H9 (cell line): ENCODE data around the gene GATAD1. TPM values are rescaled to one million over a fixed set of nuclear protein-coding genes. Genes with fewer than 3 reads are reported as not detected.
"Not testable (repeated sequence)": the region's sequence is repeated elsewhere in the genome, so short reads cannot be mapped to it uniquely, and the experiment has no call there.

ENCODE experiments used
- DNase-seq: peaks from one replicate; pipeline ENCODE4 v3.0.0-alpha.2; 2017
- H2AFZ ChIP-seq: one replicate; pipeline ENCODE4 v1.6.1; 2013; ENCODE audit warnings: mild to moderate bottlenecking, low read length, control low read depth, moderate library complexity
- H2AK5ac ChIP-seq: 2 replicates; pipeline ENCODE4 v1.6.1; 2013; ENCODE audit warnings: low read length, control low read depth, mixed read lengths; ENCODE audit not compliant: insufficient read length
- H2BK120ac ChIP-seq: one replicate; pipeline ENCODE4 v1.6.1; 2013; ENCODE audit warnings: low read depth, mild to moderate bottlenecking, low read length, control low read depth, inconsistent platforms; ENCODE audit not compliant: poor library complexity, severe bottlenecking
- H2BK12ac ChIP-seq: 2 replicates; pipeline ENCODE4 v1.6.1; 2013; ENCODE audit warnings: low read length, control low read depth, mixed read lengths, low read depth; ENCODE audit not compliant: insufficient read length
- H2BK15ac ChIP-seq: 2 replicates; pipeline ENCODE4 v1.6.1; 2013; ENCODE audit warnings: low read depth, low read length, control low read depth
- H2BK20ac ChIP-seq: one replicate; pipeline ENCODE4 v1.6.1; 2013; ENCODE audit warnings: low read depth, mild to moderate bottlenecking, low read length, control low read depth, inconsistent platforms; ENCODE audit not compliant: poor library complexity, severe bottlenecking
- H2BK5ac ChIP-seq: 2 replicates; pipeline ENCODE4 v1.6.1; 2013; ENCODE audit warnings: low read length, control low read depth, mixed read lengths; ENCODE audit not compliant: insufficient read length
- H3K14ac ChIP-seq: 2 replicates; pipeline ENCODE4 v1.6.1; 2013; ENCODE audit warnings: low read length, control low read depth; ENCODE audit not compliant: insufficient read depth
- H3K18ac ChIP-seq: 2 replicates; pipeline ENCODE4 v1.6.1; 2013; ENCODE audit warnings: low read depth, mild to moderate bottlenecking, mixed read lengths, low read length, control low read depth; ENCODE audit not compliant: insufficient read length
- H3K23ac ChIP-seq: 2 replicates; pipeline ENCODE4 v1.6.1; 2013; ENCODE audit warnings: low read length, control low read depth, mixed read lengths, low read depth; ENCODE audit not compliant: insufficient read length
- H3K23me2 ChIP-seq: 2 replicates; pipeline ENCODE4 v1.6.1; 2013; ENCODE audit warnings: low read depth, mild to moderate bottlenecking, mixed read lengths, low read length, control low read depth; ENCODE audit not compliant: insufficient read length, poor library complexity, severe bottlenecking
- H3K27ac ChIP-seq: 2 replicates; pipeline ENCODE4 v1.5.1; 2013; ENCODE audit warnings: low read length, control low read depth, mixed read lengths, low read depth; ENCODE audit not compliant: insufficient read length
- H3K27me3 ChIP-seq: 2 replicates; pipeline ENCODE4 v1.6.1; 2013; ENCODE audit warnings: low read length, control low read depth, inconsistent platforms; ENCODE audit not compliant: insufficient read depth
- H3K4ac ChIP-seq: 2 replicates; pipeline ENCODE4 v1.6.1; 2013; ENCODE audit warnings: low read depth, mild to moderate bottlenecking, control low read depth, inconsistent platforms, low read length, moderate library complexity
- H3K4me1 ChIP-seq: 2 replicates; pipeline ENCODE4 v1.6.1; 2013; ENCODE audit warnings: low read length, control low read depth, inconsistent platforms; ENCODE audit not compliant: insufficient read depth
- H3K4me2 ChIP-seq: 2 replicates; pipeline ENCODE4 v1.6.1; 2013; ENCODE audit warnings: low read length, control low read depth, mixed read lengths; ENCODE audit not compliant: insufficient read length, insufficient read depth
- H3K56ac ChIP-seq: 2 replicates; pipeline ENCODE4 v1.6.1; 2013; ENCODE audit warnings: low read depth, mild to moderate bottlenecking, mixed read lengths, low read length, control low read depth; ENCODE audit not compliant: insufficient read length
- H3K79me1 ChIP-seq: 2 replicates; pipeline ENCODE4 v1.6.1; 2013; ENCODE audit warnings: low read depth, mild to moderate bottlenecking, moderate library complexity, low read length, control low read depth, inconsistent platforms; ENCODE audit not compliant: insufficient read depth, poor library complexity, severe bottlenecking
- H3K79me2 ChIP-seq: 2 replicates; pipeline ENCODE4 v1.6.1; 2013; ENCODE audit warnings: low read length, control low read depth, inconsistent platforms; ENCODE audit not compliant: insufficient read depth
- H3K9ac ChIP-seq: 2 replicates; pipeline ENCODE4 v1.6.1; 2013; ENCODE audit warnings: low read length, control low read depth, mixed read lengths; ENCODE audit not compliant: insufficient read length; ENCODE audit errors: extremely low read depth
- H3K9me3 ChIP-seq: one replicate; pipeline ENCODE4 v1.6.1; 2013; ENCODE audit warnings: low read depth, low read length, inconsistent platforms; ENCODE audit not compliant: control insufficient read depth
- H3T11ph ChIP-seq: one replicate; pipeline ENCODE4 v1.6.1; 2013; ENCODE audit warnings: mild to moderate bottlenecking, low read length, control low read depth, inconsistent platforms
- H4K20me1 ChIP-seq: one replicate; pipeline ENCODE4 v1.6.1; 2013; ENCODE audit not compliant: control insufficient read depth, insufficient read length, insufficient read depth
- H4K5ac ChIP-seq: 2 replicates; pipeline ENCODE4 v1.6.1; 2013; ENCODE audit warnings: low read depth, mild to moderate bottlenecking, mixed read lengths, low read length, control low read depth; ENCODE audit not compliant: insufficient read length
- H4K8ac ChIP-seq: replicated peaks from 2 replicates; pipeline ENCODE4 v1.6.1; 2013; ENCODE audit warnings: low read length, control low read depth, mixed read lengths, low read depth; ENCODE audit not compliant: insufficient read length
- H4K91ac ChIP-seq: 2 replicates; pipeline ENCODE4 v1.6.1; 2013; ENCODE audit warnings: low read depth, mild to moderate bottlenecking, moderate library complexity, mixed read lengths, low read length, control low read depth; ENCODE audit not compliant: insufficient read length
- H3K27ac Mint-ChIP-seq, 3 experiments: 2 replicates in 2 of 3; 3 replicates in 1 of 3; pipeline ENCODE4 v1.8.0; 2020 to 2021; ENCODE audit warnings: mixed read lengths in 3 of 3, mild to moderate bottlenecking in 1 of 3, moderate library complexity in 1 of 3
- H3K27me3 Mint-ChIP-seq: 2 replicates; pipeline ENCODE4 v1.8.0; 2021; ENCODE audit warnings: low read depth, mild to moderate bottlenecking, moderate library complexity, mixed read lengths
- H3K36me3 Mint-ChIP-seq, 3 experiments: 2 replicates in 2 of 3; 3 replicates in 1 of 3; pipeline ENCODE4 v1.8.0; 2020 to 2021; ENCODE audit warnings: low read depth in 3 of 3, mixed read lengths in 3 of 3; ENCODE audit not compliant: insufficient read depth in 1 of 3
- H3K4me1 Mint-ChIP-seq, 2 experiments: 2 replicates each; pipeline ENCODE4 v1.8.0; 2020; ENCODE audit warnings: mixed read lengths in 2 of 2
- H3K4me3 Mint-ChIP-seq, 2 experiments: 2 replicates in 1 of 2; 3 replicates in 1 of 2; pipeline ENCODE4 v1.8.0; 2020 to 2021; ENCODE audit warnings: mild to moderate bottlenecking in 2 of 2, mixed read lengths in 2 of 2, moderate library complexity in 1 of 2
- H3K9me3 Mint-ChIP-seq, 2 experiments: 2 replicates in 1 of 2; 3 replicates in 1 of 2; pipeline ENCODE4 v1.8.0; 2020; ENCODE audit warnings: mild to moderate bottlenecking in 2 of 2, mixed read lengths in 2 of 2, moderate library complexity in 1 of 2
- WGBS: extraction: QIAGEN DNeasy Blood & Tissue Kit; methylation state at CpG from one replicate; pipeline ENCODE4 v1.1.7; 2013; ENCODE audit warnings: missing lambda C conversion rate, low lambda C conversion rate, mixed read lengths; ENCODE audit not compliant: insufficient read length; ENCODE audit errors: extremely low coverage; 5-methylcytosine and 5-hydroxymethylcytosine counted together
- total RNA-seq: library from RNA; stranded (reverse); gene quantifications from 2 replicates; pipeline ENCODE4 v1.2.1, GENCODE V29; 2021
- TF ChIP-seq, protein P1 (sequence below): fragments of 200-600 bp; sonication (generic); conservative IDR thresholded peaks from 3 replicates; pipeline ENCODE4 v1.8.0; 2021; ENCODE audit warnings: antibody characterized with exemption, mild to moderate bottlenecking

GATAD1 gene
- total RNA-seq, 1 experiment from 2014 or later: 36.5 TPM

DNA sequence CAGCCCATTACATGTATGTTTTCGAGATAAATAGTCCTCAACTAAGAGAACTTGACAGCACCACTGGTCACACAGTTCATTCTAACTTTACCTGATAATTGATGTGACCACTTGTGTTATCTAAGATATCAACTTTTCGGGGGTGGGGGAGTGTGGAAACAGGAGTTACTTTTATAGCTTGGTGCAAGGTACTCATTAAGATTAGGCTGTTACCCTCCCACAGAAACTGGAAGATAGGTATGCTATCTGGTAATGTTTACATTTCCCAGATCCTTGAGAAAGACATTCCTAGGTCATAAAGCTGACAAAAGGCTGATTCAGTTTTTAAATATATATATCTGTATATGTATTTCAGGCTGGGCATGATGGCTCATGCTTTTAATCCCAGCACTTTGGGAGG, 19.4 kb downstream of the GATAD1 start:
- no peak overlapping the region for H3K4me3 Mint-ChIP-seq
- H3K79me1 ChIP-seq: no peaks in the 10 kb centered on the region
- H3T11ph ChIP-seq: no peak overlapping the region
- no peaks in the 10 kb centered on the region for H3K27me3 ChIP-seq
- H3K9me3 Mint-ChIP-seq: peaks cover 16 to 20% of the 10 kb centered on the region in 2 experiments
- H3K27ac ChIP-seq: no peak overlapping the region
- H2BK15ac ChIP-seq: no peak overlapping the region
- no peak overlapping the region for H2BK12ac ChIP-seq
- no peaks in the 10 kb centered on the region for H3K4me1 ChIP-seq
- no peaks in the 10 kb centered on the region for H3K9me3 ChIP-seq
- no peak overlapping the region for H3K56ac ChIP-seq
- H3K79me2 ChIP-seq: no peaks in the 10 kb centered on the region
- H4K8ac ChIP-seq: no peak overlapping the region
- H2BK120ac ChIP-seq: no peak overlapping the region
- H3K4ac ChIP-seq: no peak overlapping the region
- H3K36me3 Mint-ChIP-seq: peaks cover 14 to 16% (median 14%) of the 10 kb centered on the region in 3 experiments
- WGBS: no CpG with 5 or more reads among the region's 2 CpGs
- H3K23me2 ChIP-seq: no peaks in the 10 kb centered on the region
- H4K91ac ChIP-seq: no peak overlapping the region
- H3K27me3 Mint-ChIP-seq: no peaks in the 10 kb centered on the region
- no peak overlapping the region for H2AFZ ChIP-seq
- no peak overlapping the region for H2BK20ac ChIP-seq
- H4K20me1 ChIP-seq: no peaks in the 10 kb centered on the region
- no peak overlapping the region for H2AK5ac ChIP-seq
- H3K18ac ChIP-seq: no peak overlapping the region
- H2BK5ac ChIP-seq: no peak overlapping the region
- H3K27ac Mint-ChIP-seq: no peak overlapping the region
- DNase-seq: no peak
- no peak overlapping the region for H3K23ac ChIP-seq
- no peak overlapping the region for H3K4me2 ChIP-seq
- peaks cover 0 to under 1% of the 10 kb centered on the region in 2 experiments; a peak in 1 of 4 replicates for H3K4me1 Mint-ChIP-seq
- H3K9ac ChIP-seq: no peak overlapping the region
- H4K5ac ChIP-seq: no peak overlapping the region
- no peak overlapping the region for H3K14ac ChIP-seq
- TF ChIP-seq, protein P1, sequence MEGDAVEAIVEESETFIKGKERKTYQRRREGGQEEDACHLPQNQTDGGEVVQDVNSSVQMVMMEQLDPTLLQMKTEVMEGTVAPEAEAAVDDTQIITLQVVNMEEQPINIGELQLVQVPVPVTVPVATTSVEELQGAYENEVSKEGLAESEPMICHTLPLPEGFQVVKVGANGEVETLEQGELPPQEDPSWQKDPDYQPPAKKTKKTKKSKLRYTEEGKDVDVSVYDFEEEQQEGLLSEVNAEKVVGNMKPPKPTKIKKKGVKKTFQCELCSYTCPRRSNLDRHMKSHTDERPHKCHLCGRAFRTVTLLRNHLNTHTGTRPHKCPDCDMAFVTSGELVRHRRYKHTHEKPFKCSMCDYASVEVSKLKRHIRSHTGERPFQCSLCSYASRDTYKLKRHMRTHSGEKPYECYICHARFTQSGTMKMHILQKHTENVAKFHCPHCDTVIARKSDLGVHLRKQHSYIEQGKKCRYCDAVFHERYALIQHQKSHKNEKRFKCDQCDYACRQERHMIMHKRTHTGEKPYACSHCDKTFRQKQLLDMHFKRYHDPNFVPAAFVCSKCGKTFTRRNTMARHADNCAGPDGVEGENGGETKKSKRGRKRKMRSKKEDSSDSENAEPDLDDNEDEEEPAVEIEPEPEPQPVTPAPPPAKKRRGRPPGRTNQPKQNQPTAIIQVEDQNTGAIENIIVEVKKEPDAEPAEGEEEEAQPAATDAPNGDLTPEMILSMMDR: no peak

DNA sequence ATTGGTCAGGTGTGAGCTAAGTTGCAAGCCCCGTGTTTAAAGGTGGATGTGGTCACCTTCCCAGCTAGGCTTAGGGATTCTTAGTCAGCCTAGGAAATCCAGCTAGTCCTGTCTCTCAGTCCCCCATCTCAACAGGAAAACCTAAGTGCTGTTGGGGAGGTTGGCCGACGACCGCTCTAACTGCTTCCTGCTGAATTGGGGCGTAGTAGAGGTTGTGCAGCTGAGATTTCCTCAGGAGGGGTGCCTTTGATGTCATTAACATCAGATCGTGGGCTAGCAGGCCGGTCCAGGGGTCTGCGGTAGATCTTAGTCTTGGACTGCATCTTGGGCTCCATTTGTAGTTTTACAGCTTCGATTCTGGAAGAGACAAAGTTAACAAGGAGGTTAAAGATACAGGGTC, 21.3 kb downstream of the GATAD1 start:
- not testable (repeated sequence) for H3K79me1 ChIP-seq, H3K56ac ChIP-seq, H2BK15ac ChIP-seq, H4K8ac ChIP-seq, H3K79me2 ChIP-seq, H4K5ac ChIP-seq, H3K23me2 ChIP-seq, H2BK5ac ChIP-seq, H2AFZ ChIP-seq, H3K9me3 ChIP-seq, H3K27ac ChIP-seq, H3K4me1 ChIP-seq, H3K23ac ChIP-seq, H4K91ac ChIP-seq, H2BK12ac ChIP-seq, H4K20me1 ChIP-seq, DNase-seq, H3K27me3 Mint-ChIP-seq, H3K9ac ChIP-seq, H2BK20ac ChIP-seq, H3T11ph ChIP-seq, H3K4me1 Mint-ChIP-seq, H3K4me3 Mint-ChIP-seq, H2BK120ac ChIP-seq, H3K4me2 ChIP-seq, H3K4ac ChIP-seq, H3K27me3 ChIP-seq, H3K18ac ChIP-seq, H3K14ac ChIP-seq, H3K27ac Mint-ChIP-seq, H2AK5ac ChIP-seq
- no CpG with 5 or more reads among the region's 9 CpGs for WGBS
- Mint-ChIP-seq H3K9me3 (peaks cover 16 to 20% of the 10 kb centered on the region in 2 experiments), H3K36me3 (peaks cover 14 to 16% (median 14%) of the 10 kb centered on the region in 3 experiments)
